GM21515 (cell line): ENCODE data around the gene CAPSL.
"Not testable (repeated sequence)": the region's sequence is repeated elsewhere in the genome, so short reads cannot be mapped to it uniquely, and the experiment has no call there.

Source experiments
- ATAC-seq: cut with Tn5 transposase; IDR thresholded peaks from one replicate; pipeline ENCODE4 v1.9.1; 2021; ENCODE audit not compliant: unreplicated experiment

The CAPSL gene

DNA sequence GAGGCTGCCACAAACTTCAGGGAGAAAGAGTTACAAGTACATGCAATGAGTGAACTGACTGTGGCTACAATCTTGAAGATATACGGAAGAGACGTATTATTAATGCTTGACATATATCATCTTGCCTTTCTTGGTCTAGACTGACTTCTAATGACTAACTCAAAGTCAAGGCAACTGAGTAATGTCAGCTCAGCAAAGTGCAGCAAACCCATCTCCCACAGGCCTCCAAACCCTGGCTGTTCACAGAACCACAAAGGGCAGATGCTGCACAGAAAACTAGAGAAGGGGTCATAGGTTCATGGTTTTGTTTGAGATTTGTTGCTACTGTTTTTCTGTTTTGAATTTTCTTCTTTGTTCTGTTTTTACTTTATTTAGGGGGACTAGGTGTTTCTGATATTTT, 60.8 kb downstream of the CAPSL start:
- no peak for ATAC-seq

DNA sequence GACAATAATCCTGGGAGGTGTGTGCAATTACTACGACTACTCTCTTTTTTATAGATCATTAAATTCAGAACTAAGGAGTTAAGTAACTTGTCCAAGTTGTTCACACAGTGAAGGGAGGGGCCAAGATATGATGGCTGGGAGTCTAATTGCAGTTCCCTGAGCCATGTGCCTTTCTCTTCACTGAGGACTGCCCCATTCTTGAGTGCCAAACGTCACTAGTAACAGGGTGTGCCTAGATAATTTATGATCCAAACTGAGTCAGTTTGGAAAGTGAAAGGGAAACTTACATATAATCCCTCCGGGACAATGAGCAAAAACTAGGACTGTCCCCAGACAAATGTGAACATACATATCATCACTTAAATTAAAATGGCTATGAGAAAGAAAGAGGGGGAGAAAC, 61.5 kb downstream of the CAPSL start:
- no peak for ATAC-seq

DNA sequence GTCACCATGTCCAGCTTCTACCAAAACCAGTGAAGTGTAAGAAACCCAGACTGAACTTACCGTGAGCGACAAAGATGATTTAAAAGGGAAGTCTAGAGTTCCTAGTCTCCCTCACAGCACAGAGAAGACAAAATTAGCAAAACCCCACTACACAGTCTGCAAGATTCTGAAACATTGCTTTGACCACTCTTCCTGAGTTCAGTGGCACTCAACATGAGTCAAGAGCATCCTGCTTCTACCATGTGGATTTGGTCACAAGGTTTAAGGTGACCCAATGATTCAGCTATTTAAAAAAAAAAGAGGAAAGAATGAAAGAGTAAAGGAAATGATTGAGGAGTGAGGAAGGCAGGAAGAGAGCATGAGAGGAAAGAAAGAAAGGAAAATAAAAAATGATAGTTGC, 62.0 kb downstream of the CAPSL start:
- no peak for ATAC-seq

DNA sequence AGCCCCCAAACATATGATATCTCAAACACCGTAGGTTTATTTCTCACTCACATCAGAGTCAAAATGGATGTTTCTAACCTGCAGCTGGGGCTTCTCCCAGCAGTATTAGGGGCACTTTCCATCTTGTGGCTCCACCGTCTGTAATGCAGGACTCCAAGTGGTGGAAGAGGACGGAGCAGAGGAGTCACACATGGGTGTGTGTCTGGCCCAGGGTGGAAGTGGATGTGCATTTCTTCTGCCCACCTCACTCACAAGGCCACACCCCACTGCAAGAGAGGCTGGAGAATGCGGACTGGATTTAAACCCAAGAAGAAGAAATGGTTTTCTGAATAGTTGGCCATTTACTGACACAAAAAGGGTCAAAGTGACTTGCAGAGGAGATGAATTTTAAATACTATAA, 67.8 kb downstream of the CAPSL start:
- no peak for ATAC-seq

DNA sequence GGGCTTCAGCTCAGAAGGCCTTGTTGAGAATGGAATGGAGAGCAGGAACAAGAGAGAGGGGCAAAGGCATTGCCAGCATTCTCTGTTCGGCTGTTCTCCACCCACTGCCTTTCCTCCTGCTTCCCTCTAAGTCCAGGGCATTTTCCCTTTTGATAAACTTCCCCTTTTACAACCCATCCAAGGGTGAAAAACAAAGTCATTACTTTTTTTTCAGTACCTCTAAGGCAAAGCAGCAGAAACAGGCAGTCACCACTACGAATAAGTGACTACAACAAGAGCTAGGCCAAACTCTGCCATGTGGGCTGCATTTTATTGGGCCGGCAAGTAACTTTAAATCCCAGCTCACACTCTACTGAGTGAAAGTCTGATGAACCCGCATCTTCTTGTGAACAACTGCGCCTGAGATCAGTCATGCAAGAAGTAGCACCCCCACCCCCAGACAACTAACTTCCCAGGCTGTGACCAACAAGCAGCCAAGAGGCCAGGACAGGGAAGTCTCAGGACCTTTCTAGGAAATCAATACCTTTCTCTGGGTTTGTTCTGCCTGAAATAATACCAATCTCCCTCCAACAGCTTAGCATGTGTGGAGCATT, 68.6 kb downstream of the CAPSL start:
- no peak for ATAC-seq

DNA sequence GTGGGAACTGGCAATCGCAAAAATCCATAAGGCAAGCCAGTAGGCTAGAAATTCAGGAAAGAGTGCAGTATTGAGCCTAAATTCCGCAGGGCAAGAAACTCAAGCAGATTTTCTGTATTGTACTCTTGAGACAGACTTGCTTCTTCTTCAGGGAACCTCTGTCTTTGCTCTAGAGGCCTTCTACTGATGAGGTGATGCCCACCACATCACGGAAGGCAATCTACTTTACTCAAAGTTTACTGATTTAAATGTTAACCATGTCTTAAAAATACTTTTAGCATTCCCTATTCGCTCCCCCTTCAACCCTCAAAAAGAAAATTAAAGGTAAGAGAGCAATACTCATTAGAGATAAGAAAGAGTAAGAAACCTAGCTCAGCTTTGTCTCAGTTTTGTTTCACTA, 70.4 kb downstream of the CAPSL start:
- ATAC-seq: no peak

DNA sequence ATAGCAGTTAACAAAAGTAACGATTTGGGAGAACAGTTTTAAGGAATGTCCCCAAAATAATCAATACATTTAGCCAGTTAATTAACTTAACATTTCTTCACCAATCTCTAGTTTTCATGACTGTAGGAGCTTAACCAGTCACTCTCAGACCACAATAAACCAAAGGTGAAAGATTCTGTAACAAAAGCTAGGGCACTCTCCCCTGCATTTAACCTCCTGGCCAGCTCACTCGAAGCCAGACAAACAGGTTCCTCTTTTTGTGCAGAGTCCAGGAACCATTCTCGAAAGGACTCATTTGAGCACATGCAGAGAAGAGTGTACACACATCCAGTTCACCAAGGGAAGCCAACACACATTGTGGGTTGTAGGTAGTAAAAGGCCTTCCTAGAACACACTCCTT, 75.3 kb downstream of the CAPSL start:
- ATAC-seq: no peak

DNA sequence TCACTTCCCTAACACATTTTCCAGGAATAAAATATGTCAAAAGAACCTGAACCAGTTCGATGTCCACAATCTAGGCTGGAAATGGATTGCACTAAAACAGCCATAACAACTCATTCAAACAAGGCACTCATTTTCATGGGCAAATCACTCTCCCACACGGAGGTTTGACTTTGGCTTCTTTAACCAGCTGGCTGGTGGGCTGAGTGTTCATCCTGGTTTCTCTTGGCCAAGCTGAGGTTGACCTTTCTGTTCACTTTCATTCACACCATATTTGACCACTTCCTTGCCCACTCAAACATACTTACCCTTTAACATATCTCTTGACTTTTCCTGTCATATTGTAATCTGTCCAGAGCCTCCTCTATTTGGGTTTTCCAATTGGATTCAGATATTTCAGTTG, 76.3 kb downstream of the CAPSL start:
- ATAC-seq: no peak

DNA sequence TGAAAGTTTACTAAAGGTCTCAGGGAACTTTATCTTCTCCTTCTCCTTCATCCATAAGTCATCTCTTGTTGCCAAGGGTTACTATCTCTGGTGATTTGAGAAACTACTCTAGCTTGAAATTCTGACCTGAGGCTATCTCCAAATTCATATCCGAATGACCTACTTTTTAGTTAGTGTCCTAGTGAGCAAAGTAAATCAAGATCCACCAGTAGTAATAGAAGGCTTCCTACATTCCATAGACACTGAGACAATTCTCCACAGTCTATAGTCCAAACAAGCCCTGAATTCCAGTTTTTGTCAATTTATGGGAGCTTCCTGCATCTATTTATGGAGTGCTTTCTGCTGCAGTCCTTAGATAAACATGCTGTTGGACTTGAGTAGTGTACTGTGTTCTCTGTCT, 76.7 kb downstream of the CAPSL start:
- no peak for ATAC-seq

DNA sequence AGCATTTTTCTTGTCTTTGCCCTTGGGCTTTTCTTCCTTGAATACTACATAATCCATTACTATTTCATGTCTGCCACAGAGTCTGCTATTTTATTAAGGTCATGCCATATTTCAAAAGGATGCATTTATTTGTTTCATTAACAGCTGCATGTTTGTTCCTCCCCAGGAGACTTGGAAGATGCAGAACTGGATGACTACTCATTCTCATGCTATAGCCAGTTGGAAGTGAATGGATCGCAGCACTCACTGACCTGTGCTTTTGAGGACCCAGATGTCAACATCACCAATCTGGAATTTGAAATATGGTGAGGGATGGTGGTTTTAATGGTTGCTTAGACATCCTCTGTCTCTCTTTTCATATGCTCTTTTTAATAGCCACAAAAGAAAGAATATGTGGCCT, 77.7 kb downstream of the CAPSL start:
- no peak for ATAC-seq

DNA sequence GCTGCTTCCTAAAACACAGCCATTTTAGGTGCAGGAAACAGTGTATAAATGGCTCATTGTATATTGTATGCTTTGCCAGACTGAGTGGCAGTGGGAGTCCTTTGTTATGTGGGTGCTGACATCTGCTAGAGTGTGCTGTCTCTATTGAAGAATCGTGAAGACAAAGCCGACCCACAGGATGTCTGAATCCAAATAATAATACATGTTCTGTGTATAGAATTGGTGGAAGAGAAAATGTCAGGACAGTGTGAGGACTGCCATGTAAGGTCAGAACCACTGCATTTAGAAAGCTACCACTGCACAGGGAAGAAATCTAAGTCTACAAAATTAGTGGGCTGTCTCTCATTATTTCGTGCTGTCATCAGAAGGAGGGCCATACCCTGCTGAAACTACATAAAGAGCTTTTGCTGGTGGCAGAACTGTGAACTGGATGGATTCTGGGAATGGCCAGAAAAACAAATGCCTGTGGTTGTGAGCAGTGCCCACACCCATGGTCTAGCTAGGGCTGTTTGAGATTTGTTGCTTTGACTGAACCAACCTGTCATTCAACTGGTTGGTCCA, 79.2 kb downstream of the CAPSL start:
- ATAC-seq: no peak

DNA sequence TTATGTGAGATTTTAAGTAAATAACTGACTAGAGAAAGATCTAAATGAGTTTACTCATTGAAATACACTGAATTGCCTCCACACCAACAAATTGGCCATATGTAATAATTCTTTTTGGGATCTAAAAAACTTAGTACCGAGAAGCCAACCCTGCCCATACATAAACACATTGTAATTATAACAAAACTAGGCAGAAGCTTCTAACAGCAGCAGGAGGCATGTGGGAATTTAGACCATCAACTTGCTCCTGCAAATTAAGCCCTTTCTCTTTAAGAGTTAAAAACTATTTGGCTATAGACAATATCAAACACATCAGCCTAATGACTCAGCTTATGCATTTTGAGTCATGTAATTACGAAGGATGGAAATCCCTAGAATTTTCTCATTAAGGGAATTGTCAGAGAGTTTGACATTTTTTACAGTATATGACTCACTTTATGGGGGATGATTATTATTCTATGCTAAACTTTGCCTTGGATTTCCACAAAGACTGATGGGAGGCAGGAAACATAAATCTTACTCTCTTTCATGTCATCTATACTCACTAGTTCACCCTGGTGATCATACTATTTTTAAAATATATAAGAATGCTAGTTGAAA, 80.7 kb downstream of the CAPSL start:
- no peak for ATAC-seq

DNA sequence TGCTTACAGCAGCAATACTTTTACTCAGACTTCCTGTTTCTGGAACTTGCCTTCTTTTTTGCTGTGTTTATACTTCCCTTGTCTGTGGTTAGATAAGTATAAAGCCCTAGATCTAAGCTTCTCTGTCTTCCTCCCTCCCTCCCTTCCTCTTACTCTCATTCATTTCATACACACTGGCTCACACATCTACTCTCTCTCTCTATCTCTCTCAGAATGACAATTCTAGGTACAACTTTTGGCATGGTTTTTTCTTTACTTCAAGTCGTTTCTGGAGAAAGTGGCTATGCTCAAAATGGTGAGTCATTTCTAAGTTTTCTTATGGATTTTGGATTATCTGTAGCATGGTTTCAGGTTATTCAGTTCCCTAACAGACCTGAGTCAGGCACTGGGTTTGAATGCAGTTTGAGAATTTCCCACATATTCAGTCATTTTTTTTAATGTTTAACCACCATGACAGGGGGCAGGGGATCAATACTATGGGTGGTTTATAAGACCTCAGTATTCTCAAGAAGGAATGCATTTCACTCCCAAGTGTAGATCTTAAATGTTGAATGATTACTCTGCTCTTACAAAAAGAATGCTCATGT, 81.6 kb downstream of the CAPSL start, which contains the start of gene IL7R:
Gene IL7R, plus strand, starts transcription at position 127 of the 587 bp plus-strand sequence. Its CDS starts 87 bp downstream, at position 214.
- ATAC-seq: no peak

DNA sequence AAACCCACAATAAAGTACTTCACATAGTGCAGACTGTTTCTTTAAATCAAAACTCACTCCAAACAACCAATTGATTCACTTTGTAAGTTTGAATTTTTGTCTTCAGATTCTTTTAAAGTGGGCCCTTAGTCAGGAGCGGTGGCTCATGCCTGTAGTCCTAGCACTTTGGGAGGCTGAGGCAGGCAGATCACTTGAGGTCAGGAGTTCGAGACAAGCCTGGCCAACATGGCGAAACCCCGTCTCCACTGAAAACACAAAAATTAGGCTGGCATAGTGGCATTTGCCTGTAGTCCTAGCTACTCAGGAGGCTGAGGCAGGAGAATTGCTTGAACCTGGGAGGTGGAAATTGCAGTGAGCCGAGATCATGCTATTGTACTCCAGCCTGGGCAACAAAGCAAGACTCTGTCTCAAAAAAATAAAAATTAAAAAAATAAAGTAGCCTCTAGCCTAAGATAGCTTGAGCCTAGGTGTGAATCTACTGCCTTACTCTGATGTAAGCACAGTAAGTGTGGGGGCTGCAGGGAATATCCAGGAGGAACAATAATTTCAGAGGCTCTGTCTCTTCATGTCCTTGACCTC, 82.1 kb downstream of the CAPSL start:
- ATAC-seq: not testable (repeated sequence)

DNA sequence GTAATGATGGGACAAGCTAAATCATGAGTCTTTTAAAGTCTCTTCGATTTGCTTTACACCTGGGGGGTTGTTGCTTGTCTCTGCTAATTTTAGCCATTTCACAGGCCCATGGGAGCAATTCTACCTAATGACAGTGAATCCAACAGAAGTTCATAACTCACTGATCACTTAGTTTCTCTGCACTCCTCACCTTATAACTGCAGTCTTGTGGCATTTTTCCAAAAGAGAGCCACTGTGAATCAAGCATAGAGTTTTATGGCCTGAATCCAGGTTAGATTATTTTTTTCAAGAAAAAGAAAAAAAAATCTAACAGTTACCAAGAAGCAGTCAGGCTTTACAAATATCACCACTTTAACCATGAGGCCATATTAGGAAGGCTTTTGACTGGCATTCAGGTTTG, 83.2 kb downstream of the CAPSL start:
- ATAC-seq: no peak
